ENCODE measurements around the gene NRTN.
"Not testable (repeated sequence)": the region's sequence is repeated elsewhere in the genome, so short reads cannot be mapped to it uniquely, and the experiment has no call there.

The NRTN gene

DNA sequence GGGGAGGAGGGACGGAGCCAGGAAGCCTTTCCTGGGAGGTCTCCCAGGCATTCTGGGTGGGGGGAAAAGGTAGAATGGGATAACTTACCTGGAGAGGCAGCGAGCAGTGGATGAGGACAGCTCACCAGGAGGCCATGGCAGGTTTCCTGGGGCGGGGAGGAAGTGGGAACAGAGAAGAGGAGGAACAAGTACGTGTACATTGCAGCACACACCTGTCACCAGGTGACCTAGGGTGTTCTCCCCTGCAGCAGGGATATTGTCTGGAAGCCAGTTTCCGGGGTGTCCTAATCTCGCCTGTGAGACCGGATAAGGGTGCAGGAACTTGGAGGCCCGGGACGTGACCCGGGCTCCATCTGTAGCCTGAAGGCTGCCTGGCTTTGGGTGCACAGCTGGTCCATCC is 46.4 kb downstream of the NRTN start, which contains the start of gene FUT3:
Gene FUT3, minus strand, starts transcription at position 148 of the 400 bp plus-strand sequence.
- in situ Hi-C loops (cut with HindIII; ENCODE audit: low pct_ligation_motif_present, low pct_unique_long_range_greater_than_20kb, low sequenced_read_pairs) = no loop called here
- no peak for DNase-seq

DNA sequence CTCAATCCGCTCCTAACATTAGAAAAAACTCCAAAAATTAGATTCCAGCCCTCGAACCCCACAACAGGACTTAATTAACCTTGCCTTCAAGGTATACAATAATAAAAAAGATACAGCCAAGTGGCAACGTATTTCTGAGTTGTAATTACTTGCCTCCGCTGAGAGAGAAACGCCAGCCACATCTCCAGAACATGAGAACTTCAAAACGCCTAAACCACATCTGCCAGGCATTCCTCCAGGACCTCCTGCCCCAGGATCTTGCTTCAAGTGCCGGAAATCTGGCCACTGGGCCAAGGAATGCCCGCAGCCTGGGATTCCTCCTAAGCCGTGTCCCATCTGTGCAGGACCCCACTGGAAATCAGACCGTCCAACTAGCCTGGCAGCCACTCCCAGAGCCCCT is 49.3 kb downstream of the NRTN start:
- not testable (repeated sequence) for DNase-seq

DNA sequence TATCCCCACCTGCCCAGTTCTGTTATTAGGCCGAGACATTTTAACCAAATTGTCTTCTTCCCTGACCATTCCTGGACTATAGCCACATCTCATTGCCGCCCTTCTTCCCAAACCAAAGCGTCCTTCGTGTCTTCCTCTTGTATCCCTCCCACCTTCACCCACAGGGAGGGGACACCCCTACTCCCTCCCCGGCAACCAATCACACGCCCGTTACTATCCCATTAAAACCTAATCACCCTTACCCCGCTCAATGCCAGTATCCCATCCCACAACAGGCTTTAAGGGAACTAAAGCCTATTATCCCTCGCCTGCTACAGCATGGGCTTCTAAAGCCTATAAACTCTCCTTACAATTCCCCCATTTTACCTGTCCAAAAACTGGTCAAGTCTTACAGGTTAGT is 50.3 kb downstream of the NRTN start:
- in situ Hi-C loops (cut with HindIII; ENCODE audit: low pct_ligation_motif_present, low pct_unique_long_range_greater_than_20kb, low sequenced_read_pairs); DNase-seq: not testable (repeated sequence)

More for the DNA sequence above, 49.3 kb downstream of the NRTN start:
- in situ Hi-C loops (cut with HindIII; ENCODE audit: low pct_ligation_motif_present, low pct_unique_long_range_greater_than_20kb, low sequenced_read_pairs) = not testable (repeated sequence)

DNA sequence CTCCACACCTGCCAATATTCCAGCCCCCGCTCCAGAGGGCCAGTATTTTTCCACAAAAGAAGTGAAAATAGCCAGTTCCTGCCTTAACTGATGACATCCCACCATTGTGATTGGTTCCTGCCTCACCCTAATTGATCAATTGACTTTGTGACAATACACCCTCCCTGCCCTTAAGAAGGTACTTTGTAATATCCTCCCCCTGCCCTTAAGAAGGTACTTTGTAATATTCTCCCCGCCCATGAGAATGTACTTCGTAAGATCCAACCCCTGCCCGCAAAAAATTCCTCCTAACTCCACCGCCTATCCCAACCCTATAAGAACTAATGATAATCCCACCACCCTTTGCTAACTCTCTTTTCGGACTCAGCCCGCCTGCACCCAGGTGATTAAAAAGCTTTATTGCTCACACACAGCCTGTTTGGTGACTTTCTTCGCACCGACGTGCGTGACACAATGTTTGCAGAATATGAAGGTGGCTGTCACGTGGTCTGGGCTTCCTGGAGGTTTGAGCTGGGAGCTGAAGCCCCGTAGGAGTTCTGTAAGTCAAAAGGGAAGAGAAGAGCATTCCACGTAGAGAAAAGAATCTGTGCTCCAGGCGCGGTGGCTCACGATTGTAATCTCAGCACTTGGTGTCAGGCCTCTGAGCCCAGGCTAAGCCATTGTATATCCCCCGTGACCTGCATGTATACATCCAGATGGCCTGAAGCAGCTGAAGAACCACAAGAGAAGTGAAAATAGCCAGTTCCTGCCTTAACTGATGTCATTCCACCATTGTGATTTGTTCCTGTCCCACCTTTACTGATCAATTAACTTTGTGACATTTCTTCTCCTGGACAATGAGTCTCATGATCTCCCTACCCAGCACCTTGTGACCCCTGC is 52.6 kb downstream of the NRTN start:
- DNase-seq = no peak
- in situ Hi-C loops (cut with HindIII; ENCODE audit: low pct_ligation_motif_present, low pct_unique_long_range_greater_than_20kb, low sequenced_read_pairs) = no loop called here

DNA sequence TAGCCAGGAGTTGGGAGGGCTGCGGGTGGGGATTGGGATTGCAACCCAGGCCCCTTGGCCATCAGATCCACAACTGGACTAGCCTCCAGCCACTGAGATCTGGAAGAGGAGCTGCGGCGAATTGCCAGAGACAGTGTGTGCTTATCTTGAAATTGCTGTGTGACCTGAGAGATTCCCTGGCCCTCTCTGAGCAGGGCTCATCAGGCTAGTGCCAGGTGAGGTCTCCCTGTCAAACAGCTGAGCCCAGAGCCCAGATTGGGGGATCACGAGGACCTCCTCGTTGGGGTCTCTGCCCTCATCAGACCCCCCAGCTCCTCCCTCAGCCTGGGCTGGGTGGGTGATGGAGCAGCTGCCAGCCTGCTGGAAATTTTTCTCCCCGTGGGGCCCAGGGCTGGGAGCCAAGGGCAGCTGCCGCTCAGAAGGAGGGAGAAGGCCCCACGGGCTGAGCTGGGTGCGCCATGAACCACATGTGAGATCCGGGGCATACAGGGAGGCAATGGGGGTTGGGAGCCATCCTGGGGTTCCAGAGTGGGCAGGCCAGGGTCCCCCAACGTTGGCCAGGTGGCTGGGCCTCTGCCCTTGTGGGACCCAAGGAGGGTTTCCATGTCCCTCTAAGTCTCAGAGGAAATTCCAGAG is 58.3 kb downstream of the NRTN start:
- DNase-seq = no peak
- in situ Hi-C loops (cut with HindIII; ENCODE audit: low pct_ligation_motif_present, low pct_unique_long_range_greater_than_20kb, low sequenced_read_pairs) = no loop called here

DNA sequence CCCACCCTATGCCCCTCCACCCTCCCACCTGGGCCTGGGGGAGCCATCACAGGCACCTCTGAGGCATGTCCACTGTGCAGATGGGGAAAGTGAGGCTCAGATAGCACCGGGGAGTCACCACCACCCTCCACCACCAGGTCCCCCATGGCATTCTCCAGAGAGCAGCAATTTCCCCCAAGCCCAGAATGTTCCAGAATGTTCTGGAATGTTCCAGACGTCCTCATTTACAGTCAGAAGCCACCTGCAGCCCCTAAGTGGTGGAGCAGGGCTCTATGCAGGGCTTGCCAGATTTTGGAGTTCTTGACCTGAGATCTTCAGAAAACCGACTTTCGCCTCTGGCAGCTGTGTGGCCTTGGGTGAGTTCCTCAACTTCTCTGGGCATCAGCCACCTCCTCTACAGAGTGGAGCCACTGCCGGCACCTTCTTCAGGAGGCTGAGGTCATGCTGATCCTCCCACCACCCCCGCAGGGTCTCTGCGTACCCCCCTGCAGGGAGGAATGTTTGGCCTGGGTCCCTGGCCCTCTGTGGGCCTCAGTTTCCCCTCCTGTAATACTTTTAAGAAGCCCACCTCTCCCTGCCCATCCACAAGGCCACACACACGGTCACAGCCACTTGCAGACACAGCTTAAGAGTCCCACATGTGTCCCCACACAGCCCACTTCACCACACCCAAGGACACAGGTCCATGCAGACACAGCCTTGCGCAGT is 59.3 kb downstream of the NRTN start:
- in situ Hi-C loops (cut with HindIII; ENCODE audit: low pct_ligation_motif_present, low pct_unique_long_range_greater_than_20kb, low sequenced_read_pairs) = no loop called here
- no peak for DNase-seq

DNA sequence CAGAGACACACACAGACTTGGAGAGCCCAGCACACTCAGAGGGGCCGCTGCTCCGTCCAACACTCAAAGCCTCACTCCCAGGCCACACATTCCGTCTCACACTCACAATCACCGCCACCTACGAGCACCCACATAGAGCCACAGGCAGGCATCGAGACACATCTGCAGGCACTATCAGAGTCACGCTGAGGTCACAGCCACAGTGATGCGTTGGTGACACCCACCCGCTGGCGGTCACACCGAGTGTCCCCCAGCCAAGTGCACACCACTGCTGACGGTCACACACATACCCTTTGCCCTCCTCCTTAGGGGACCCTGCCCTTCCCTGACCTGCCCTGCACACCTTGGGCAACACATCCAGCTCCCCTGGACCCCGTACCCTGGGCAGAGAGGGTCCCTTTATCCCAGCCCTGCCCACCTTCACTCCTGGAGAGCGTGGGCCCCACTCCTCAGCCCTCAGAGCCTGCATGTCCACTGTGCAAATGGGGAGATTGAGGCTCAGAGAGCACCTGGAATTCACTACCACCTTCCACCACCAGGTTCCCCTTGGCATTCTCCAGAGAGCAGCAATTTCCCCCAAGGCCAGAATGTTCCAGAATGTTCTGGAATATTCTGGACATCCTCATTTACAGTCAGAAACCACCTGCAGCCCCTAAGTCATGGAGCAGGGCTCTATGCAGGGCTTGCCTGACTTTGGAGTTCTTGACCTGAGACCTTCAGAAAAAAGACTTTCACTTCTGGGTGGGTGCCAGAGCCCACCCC is 60.0 kb downstream of the NRTN start:
- in situ Hi-C loops (cut with HindIII; ENCODE audit: low pct_ligation_motif_present, low pct_unique_long_range_greater_than_20kb, low sequenced_read_pairs) = no loop called here
- no peak for DNase-seq

DNA sequence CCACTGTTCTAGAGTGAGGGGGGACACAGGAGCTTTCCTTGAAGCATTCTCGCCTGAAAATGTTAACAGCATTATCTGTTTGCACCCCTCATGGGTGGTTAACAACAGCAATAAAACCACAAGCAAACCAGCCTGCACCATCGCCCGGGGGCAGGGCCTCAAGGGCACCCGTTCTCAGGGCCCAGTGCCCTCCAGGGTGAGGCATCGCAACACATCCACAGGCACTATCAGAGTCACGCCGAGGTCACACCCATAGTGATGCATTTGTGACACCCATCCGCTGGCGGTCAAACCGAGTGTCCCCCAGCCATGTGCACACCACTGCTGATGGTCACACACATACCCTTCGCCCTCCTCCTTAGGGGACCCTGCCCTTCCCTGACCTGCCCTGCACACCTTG is 60.9 kb downstream of the NRTN start:
- in situ Hi-C loops (cut with HindIII; ENCODE audit: low pct_ligation_motif_present, low pct_unique_long_range_greater_than_20kb, low sequenced_read_pairs) = no loop called here
- DNase-seq = no peak

DNA sequence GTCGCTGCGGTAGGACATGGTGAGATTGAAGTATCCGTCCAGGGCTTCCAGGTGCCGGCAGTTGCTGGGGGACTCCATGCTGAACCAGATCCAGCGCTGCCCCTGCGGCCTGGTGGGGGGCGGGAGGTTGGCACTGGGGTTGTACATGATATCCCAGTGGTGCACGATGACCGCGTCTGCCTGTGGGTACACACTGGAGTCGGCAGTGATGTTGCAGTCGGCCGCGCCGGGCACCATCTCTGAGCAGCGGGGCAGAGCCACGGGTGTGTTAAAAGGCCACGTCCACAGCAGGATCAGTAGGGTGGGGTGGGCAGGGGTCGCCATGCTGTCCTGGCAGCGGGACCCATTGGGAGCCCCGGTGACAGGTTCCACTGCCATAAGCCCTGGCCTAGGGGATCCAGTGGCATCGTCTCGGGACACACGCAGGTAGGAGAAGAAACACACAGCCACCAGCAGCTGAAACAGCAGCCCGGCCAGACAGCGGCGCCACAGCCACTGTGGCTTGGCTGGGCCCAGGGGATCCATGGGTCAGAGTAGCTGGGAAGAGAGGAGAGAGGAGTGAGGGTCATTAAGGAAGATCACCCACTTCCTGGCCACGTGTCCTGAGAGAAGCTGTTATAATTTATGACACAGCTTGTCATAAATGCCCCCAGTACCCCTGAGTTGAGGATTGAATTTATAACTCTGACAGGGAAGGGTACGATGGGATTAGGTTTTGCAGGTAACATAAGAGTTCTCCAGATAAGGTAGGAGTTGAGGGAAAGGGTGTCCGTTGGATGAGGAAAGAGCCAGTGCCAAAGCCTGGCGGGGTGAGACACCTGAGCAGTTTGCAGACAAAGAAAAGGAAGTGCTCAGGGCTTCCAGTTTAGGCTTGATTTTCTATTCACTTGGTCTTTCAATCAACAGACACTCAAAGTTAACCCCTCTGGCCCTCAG is 62.6 kb downstream of the NRTN start:
- no peak for DNase-seq
- in situ Hi-C loops (cut with HindIII; ENCODE audit: low pct_ligation_motif_present, low pct_unique_long_range_greater_than_20kb, low sequenced_read_pairs) = no loop called here

DNA sequence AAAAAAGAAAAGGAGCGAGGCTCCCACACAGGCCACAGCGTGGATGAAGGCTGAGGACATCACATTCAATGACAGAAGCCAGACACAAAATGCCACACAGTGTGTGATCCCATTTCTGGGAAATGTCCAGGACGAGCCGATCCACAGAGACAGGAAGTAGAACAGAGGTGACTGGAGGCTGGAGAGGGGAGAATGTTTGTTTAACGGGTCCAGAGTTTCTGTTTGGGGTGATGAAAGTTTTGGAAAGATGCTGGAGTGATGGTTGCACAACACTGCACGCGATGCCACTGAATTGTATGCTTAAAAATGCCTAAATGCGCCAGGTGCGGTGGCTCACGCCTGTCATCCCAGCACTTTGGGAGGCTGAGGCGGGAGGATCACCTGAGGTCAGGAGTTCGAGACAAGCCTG is 66.1 kb downstream of the NRTN start:
- in situ Hi-C loops (cut with HindIII; ENCODE audit: low pct_ligation_motif_present, low pct_unique_long_range_greater_than_20kb, low sequenced_read_pairs) = no loop called here
- DNase-seq = no peak

DNA sequence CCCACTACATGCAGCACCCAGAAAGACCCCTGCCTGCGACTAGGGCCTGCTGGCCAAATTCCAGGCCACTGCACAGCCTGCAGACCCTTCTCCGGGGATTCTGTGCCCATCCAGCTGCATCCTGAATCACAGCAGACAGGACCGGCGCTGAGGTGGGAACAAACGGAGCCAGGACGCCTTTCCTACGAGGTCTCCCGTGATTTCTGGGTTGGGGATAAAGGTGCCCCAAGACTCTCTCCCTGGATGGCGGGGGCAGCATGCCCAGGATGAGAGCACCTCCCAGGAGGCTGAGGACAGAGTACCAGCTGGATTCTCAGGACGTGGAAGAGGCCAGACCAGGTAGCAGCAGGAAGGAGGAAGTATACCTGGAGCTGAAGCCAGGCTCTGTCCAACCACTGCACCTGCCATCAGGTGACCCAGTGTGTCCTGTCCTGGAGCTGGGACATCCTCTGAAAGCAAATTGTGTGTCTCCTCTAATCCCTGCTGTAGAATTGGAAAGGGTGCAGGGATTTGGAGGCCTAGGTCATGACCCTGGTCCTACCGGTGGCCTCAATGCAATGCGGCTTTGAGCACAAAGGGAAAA is 68.8 kb downstream of the NRTN start:
- in situ Hi-C loops (cut with HindIII; ENCODE audit: low pct_ligation_motif_present, low pct_unique_long_range_greater_than_20kb, low sequenced_read_pairs) = no loop called here

DNA sequence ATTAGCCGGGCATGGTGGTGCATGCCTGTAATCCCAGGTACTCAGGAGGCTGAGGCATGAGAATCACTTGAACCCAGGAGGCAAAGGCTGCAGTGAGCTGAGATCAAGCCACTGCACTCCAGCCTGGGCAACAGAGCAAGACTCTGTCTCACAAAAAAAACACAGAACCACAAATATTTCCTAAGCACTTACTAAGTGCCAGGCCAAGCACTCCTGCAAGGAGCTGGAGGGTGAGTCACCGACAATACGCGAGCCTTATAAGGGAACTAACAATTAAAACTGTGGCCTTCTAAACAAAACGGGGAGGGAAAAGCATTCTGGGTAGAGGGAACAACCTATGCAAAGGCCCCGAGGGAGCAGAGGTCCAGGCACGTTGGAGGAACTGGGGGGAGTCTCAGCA is 69.6 kb downstream of the NRTN start:
- DNase-seq = not testable (repeated sequence)

More for the DNA sequence above, 68.8 kb downstream of the NRTN start:
- no peak for DNase-seq

DNA sequence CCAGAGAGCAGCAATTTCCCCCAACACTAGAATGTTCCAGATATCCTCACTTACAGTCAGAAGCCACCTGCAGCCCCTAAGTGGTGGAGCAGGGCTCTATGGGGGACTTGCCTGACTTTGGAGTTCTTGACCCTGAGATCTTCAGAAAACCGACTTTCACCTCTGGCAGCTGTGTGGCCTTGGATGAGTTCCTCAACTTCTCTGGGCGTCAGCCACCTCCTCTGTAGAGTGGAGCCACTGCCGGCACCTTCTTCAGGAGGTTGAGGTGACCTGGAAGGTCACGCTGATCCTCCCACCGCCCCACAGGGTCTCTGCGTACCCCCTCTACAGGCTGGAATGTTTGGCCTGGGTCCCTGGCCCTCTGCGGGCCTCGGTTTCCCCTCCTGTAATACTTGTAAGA is 72.6 kb downstream of the NRTN start:
- in situ Hi-C loops (cut with HindIII; ENCODE audit: low pct_ligation_motif_present, low pct_unique_long_range_greater_than_20kb, low sequenced_read_pairs) = no loop called here
- no peak for DNase-seq

More for the DNA sequence above, 69.6 kb downstream of the NRTN start:
- in situ Hi-C loops (cut with HindIII; ENCODE audit: low pct_ligation_motif_present, low pct_unique_long_range_greater_than_20kb, low sequenced_read_pairs) = not testable (repeated sequence)

DNA sequence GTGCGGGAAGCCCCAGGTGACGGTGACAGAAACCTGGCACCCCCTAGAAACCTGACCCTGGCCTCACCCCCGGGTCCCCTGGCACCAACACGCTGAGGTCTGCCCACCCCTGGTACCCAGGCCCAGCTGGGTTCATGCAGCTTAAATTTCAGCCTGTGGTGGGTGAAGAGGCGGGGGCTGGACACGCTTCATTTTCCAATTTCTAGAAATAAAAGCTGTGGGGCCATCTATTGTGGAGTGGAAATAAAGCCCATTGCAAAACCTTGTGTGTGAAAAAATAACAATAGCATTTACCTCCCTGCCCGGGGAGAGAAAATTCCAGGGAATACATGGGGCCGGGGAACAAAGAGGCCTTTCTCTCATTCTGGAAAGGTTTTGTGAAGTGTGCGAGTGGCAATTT is 73.0 kb downstream of the NRTN start:
- in situ Hi-C loops (cut with HindIII; ENCODE audit: low pct_ligation_motif_present, low pct_unique_long_range_greater_than_20kb, low sequenced_read_pairs) = no loop called here
- no peak for DNase-seq
